ENCODE data around the gene NOS1AP.

NOS1AP gene

DNA sequence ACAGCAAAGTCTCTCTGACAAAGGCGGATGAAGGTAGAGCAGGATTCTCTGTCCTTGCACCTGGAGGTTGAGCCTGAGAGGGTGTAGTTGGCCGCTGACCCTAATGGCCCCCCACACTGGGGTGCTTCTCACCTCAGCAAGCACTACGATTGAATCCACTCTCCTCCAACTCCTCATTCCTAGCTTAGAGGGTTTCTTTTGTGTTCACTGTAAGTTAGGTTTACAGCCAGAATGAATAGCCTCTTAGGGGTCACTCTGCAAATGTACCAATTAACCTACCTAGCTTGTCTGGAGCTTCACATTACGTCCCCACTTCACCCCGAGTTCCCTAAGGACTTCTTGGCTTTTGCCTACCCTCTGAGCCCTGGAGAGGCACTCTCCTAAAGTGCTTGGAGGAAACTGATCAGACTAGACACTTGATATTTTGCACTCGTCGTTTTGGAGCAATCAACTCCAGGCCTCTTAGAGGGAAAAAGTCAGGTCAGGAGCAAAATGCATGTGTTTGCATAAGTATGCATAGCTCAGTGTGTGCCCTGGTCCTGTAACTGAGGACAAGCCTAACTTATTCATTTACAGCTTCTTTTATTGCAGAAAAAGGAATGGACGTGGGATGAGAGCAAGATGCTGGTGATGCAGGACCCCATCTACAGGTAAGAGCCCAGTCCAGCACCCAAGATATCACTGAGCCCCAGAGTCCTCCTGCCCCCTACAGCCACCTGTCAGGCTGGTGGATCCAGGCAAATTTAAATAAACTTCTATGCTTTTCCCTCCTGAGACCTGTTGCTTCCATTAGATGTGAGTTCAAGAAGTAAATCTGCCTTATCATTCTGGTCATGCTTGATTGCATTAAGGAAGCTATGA lies 230.8 kb downstream of the NOS1AP start:
- TF ChIP-seq, protein P1, sequence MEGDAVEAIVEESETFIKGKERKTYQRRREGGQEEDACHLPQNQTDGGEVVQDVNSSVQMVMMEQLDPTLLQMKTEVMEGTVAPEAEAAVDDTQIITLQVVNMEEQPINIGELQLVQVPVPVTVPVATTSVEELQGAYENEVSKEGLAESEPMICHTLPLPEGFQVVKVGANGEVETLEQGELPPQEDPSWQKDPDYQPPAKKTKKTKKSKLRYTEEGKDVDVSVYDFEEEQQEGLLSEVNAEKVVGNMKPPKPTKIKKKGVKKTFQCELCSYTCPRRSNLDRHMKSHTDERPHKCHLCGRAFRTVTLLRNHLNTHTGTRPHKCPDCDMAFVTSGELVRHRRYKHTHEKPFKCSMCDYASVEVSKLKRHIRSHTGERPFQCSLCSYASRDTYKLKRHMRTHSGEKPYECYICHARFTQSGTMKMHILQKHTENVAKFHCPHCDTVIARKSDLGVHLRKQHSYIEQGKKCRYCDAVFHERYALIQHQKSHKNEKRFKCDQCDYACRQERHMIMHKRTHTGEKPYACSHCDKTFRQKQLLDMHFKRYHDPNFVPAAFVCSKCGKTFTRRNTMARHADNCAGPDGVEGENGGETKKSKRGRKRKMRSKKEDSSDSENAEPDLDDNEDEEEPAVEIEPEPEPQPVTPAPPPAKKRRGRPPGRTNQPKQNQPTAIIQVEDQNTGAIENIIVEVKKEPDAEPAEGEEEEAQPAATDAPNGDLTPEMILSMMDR (IDR thresholded peaks at IDR 0.05; ENCODE audit: low read depth, low read length, missing control alignments): no peak
- in situ Hi-C loops (cut with HindIII; ENCODE audit: low sequenced_read_pairs): no loop called here
- no peak for DNase-seq (ENCODE audit: low read depth)
- no peak overlapping the region for H3K4me3 ChIP-seq (ENCODE audit: low read depth, low read length)

DNA sequence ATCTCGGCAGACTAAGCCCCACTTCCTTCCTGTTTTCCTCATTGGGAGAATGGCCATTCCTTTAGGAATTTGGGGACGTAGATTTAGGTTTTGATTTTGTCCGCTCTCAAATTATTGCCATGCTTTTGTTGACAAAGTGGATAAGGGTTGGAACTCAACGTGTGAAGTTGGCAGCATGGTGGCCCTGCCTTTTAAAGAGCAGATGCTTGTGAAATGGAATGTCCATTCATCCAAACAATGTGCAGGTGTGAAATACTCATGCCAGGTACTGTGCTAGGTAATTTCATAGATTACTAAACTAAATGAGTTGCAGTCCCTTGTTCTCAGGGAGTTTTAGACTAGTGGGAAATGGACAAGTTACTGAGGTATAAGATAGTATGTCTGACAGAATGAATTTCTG lies 232.2 kb downstream of the NOS1AP start:
- DNase-seq (ENCODE audit: low read depth): no peak
- no peak overlapping the region for H3K4me3 ChIP-seq (ENCODE audit: low read depth, low read length)
- in situ Hi-C loops (cut with HindIII; ENCODE audit: low sequenced_read_pairs): no loop called here
- TF ChIP-seq, protein P1 (IDR thresholded peaks at IDR 0.05; ENCODE audit: low read depth, low read length, missing control alignments): no peak

DNA sequence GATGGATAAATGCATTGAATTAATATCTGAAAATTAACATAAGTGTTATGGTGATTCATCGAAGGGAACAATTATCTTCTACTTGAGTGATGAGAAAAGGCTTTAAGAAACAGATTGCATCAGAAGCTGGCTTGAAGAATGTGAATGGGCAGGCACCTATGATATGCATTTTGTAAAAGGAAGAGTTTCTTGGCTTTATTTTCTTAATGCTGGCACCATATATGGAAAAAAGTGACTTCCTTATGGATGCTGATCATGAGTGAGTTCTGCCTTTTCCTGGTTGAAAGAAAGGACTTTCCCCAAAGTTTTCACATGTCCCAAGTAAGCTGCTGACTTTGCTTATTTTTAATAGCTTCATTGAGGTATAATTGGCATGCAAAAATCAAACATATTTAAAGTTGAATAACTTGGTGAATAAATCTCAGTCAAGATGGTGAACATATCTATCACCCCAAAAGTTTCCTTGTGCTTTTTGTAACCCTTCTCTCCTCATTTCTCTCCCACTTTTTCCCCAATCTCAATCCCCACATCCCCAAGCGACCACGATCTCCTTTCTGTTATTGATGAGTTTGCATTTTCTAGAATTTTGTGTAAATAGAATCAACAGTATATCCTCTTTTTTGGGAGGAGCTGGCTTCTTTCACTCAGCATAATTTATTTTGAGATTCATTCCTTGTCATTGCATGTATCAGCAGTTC lies 233.0 kb downstream of the NOS1AP start:
- DNase-seq (ENCODE audit: low read depth): no peak
- TF ChIP-seq, protein P1 (IDR thresholded peaks at IDR 0.05; ENCODE audit: low read depth, low read length, missing control alignments): no peak
- in situ Hi-C loops (cut with HindIII; ENCODE audit: low sequenced_read_pairs): no loop called here
- H3K4me3 ChIP-seq (ENCODE audit: low read depth, low read length): no peak overlapping the region

DNA sequence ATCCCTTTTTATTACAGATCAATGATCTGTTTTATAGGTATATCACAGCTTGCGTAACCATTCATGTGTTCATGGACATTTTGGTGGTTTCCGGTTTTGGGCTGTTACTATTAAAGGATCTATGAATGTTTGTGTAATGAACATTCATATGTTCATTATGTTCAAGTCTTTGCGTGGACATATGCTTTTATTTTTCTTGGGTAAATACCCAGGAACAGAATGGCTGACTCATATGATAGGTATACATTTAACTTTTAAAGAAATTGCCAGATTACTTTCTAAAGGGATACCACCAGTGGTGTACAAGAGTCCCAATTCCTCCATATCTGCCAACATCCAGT lies 233.5 kb downstream of the NOS1AP start:
- peak; percentile 59 for DNase-seq (ENCODE audit: low read depth)
- in situ Hi-C loops (cut with HindIII; ENCODE audit: low sequenced_read_pairs): no loop called here
- no peak overlapping the region for H3K4me3 ChIP-seq (ENCODE audit: low read depth, low read length)
- TF ChIP-seq, protein P1 (IDR thresholded peaks at IDR 0.05; ENCODE audit: low read depth, low read length, missing control alignments): no peak

DNA sequence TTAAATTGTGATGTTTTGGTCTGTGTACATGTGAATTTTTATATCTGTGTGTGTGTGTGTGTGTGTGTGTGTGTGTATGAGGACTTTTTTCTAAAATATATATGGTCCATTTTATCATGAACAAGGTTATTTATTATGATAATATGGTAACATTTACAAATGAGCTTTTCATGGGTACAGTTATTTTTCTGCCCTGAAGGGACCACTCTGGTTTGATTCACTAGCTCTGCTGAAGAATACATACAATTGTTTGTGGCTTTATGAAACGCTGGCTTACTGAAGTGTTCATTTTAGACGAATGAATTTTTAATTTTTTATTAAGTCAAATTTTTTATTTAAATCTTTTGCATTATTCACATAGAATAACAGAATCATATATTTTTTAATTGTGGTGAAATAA lies 235.2 kb downstream of the NOS1AP start:
- in situ Hi-C loops (cut with HindIII; ENCODE audit: low sequenced_read_pairs): no loop called here
- no peak for DNase-seq (ENCODE audit: low read depth)
- TF ChIP-seq, protein P1 (IDR thresholded peaks at IDR 0.05; ENCODE audit: low read depth, low read length, missing control alignments): no peak
- H3K4me3 ChIP-seq (ENCODE audit: low read depth, low read length): no peak overlapping the region

DNA sequence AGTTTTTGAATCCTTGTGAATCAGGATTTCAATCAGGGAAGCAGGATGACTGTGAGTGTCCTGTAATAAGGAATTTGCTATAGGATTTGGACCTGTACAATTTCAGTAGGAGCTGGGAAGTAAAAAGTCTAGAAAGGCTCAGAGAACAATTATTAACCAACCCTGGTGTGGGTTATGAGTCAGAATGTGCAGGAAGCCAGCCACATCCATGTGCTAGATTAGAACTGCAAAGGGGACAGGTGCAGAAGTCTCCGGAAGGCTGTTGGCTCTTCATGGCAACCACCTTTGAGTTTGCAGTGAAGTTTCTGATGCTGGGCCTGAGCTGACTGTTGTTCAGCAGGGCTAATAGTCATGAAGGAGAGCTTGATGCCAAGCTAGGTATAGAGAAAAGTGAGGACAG lies 236.5 kb downstream of the NOS1AP start:
- DNase-seq (ENCODE audit: low read depth): no peak
- in situ Hi-C loops (cut with HindIII; ENCODE audit: low sequenced_read_pairs): no loop called here
- H3K4me3 ChIP-seq (ENCODE audit: low read depth, low read length): no peak overlapping the region
- TF ChIP-seq, protein P1 (IDR thresholded peaks at IDR 0.05; ENCODE audit: low read depth, low read length, missing control alignments): no peak

All from astrocyte of the cerebellum (primary cell).